Myocyte (in vitro differentiated cells): ENCODE results near the gene PPP2R3A. TPM values are rescaled to one million over a fixed set of nuclear protein-coding genes. Genes with fewer than 3 reads are reported as not detected.
"Not testable (repeated sequence)": the region's sequence is repeated elsewhere in the genome, so short reads cannot be mapped to it uniquely, and the experiment has no call there.

ENCODE experiments used
- DNase-seq: peaks from one replicate; pipeline ENCODE4 v3.0.0-alpha.2; 2012; ENCODE audit warnings: low read depth
- total RNA-seq: library from RNA; depleted of rRNA; stranded (reverse); fragments of >200 nt; gene quantifications from 2 replicates; pipeline ENCODE4 v1.2.3, GENCODE V29; 2014

PPP2R3A gene
- total RNA-seq, 1 donor from 2014 or later, result 21.6 TPM

GRCh38 chr3:136146981-136147729, 181.6 kb downstream of the PPP2R3A start:
- DNase-seq, result no peak

- DNase-seq, result no peak
Observed at GRCh38 chr3:136149667-136150066, 184.1 kb downstream of the PPP2R3A start.

GRCh38 chr3:136151219-136151618, 185.7 kb downstream of the PPP2R3A start:
- DNase-seq, result no peak

- no peak for DNase-seq
Observed at GRCh38 chr3:136152176-136152843, 186.8 kb downstream of the PPP2R3A start.

GRCh38 chr3:136152963-136153362, 187.4 kb downstream of the PPP2R3A start:
- DNase-seq, result no peak

GRCh38 chr3:136161516-136161915, 196.0 kb downstream of the PPP2R3A start:
- DNase-seq, result no peak

- DNase-seq, result no peak
Observed at GRCh38 chr3:136162322-136162721, 196.8 kb downstream of the PPP2R3A start.

GRCh38 chr3:136163607-136164006, 198.1 kb downstream of the PPP2R3A start:
- peak; percentile 69 for DNase-seq

GRCh38 chr3:136166507-136166906, 201.0 kb downstream of the PPP2R3A start:
- no peak for DNase-seq

- not testable (repeated sequence) for DNase-seq
Observed at GRCh38 chr3:136168236-136168635, 202.7 kb downstream of the PPP2R3A start.

- no peak for DNase-seq
Observed at GRCh38 chr3:136171097-136171542, 205.6 kb downstream of the PPP2R3A start.

- no peak for DNase-seq
Observed at GRCh38 chr3:136173939-136174490, 208.5 kb downstream of the PPP2R3A start.

GRCh38 chr3:136177876-136178275, 212.3 kb downstream of the PPP2R3A start:
- DNase-seq, result no peak

GRCh38 chr3:136181741-136182140, 216.2 kb downstream of the PPP2R3A start:
- no peak for DNase-seq

GRCh38 chr3:136184703-136185102, 219.2 kb downstream of the PPP2R3A start:
- no peak for DNase-seq

GRCh38 chr3:136186344-136186743, 220.8 kb downstream of the PPP2R3A start:
- DNase-seq, result no peak

- DNase-seq, result no peak
Observed at GRCh38 chr3:136186846-136187245, 221.3 kb downstream of the PPP2R3A start.

- DNase-seq, result no peak
Observed at GRCh38 chr3:136187868-136188267, 222.3 kb downstream of the PPP2R3A start.

GRCh38 chr3:136189043-136189442, 223.5 kb downstream of the PPP2R3A start:
- DNase-seq, result no peak

- DNase-seq, result no peak
Observed at GRCh38 chr3:136189859-136190617, 224.5 kb downstream of the PPP2R3A start.

- peak; percentile 13 for DNase-seq
Observed at GRCh38 chr3:136192195-136192594, 226.7 kb downstream of the PPP2R3A start.

GRCh38 chr3:136192831-136193230, 227.3 kb downstream of the PPP2R3A start:
- no peak for DNase-seq
